WTC11 (cell line): ENCODE results near the gene HES1. TPM values are rescaled to one million over a fixed set of nuclear protein-coding genes. Genes with fewer than 3 reads are reported as not detected.

Experiments used
- ATAC-seq: fragments of 200-7000 bp; cut with Tn5 transposase; 2 replicates; pipeline ENCODE4 v1.10.0; 2021; ENCODE audit warnings: mild to moderate bottlenecking, moderate library complexity
- CTCF ChIA-PET: fragments of 300-600 bp; sonication (Branson Sonifier 250); formaldehyde crosslinking; loops from one replicate; lab custom pipeline; 2021; ENCODE audit warnings: antibody characterized with exemption; lab: Charles Lee
- POLR2A ChIA-PET: fragments of 350-600 bp; sonication (Branson Sonifier 250); formaldehyde crosslinking; loops from one replicate; lab custom pipeline; 2021; ENCODE audit warnings: antibody characterized with exemption; lab: Charles Lee
- DNase-seq: peaks from one replicate; pipeline ENCODE4 v3.0.0; 2021; ENCODE audit warnings: low spot score
- H3K27ac Mint-ChIP-seq: 2 replicates; pipeline ENCODE4 v1.8.0; 2021; ENCODE audit warnings: mixed read lengths
- H3K27me3 Mint-ChIP-seq: 2 replicates; pipeline ENCODE4 v1.8.0; 2021; ENCODE audit warnings: low read depth, mild to moderate bottlenecking, moderate library complexity, mixed read lengths
- H3K36me3 Mint-ChIP-seq: 2 replicates; pipeline ENCODE4 v1.8.0; 2021; ENCODE audit warnings: mixed read lengths
- H3K4me1 Mint-ChIP-seq: 2 replicates; pipeline ENCODE4 v1.8.0; 2022; ENCODE audit warnings: mixed read lengths
- H3K4me3 Mint-ChIP-seq: 2 replicates; pipeline ENCODE4 v1.8.0; 2021; ENCODE audit warnings: mild to moderate bottlenecking, moderate library complexity, mixed read lengths
- H3K9me3 Mint-ChIP-seq: 2 replicates; pipeline ENCODE4 v1.8.0; 2021; ENCODE audit warnings: mixed read lengths
- EMX1 ChIP-seq: fragments of 250-450 bp; sonication (Bioruptor Pico); IDR thresholded peaks from 2 replicates; pipeline ENCODE4 v1.8.0; 2021; ENCODE audit warnings: mild to moderate bottlenecking
- FOXJ3 ChIP-seq: sonication (generic); formaldehyde crosslinking; IDR thresholded peaks from 2 replicates; pipeline ENCODE4 v1.9.0; 2021; ENCODE audit warnings: missing genetic modification reagents, mild to moderate bottlenecking, borderline replicate concordance
- GRHL2 ChIP-seq: fragments of 250-450 bp; sonication (Bioruptor Pico); IDR thresholded peaks from 2 replicates; pipeline ENCODE4 v1.8.0; 2022; ENCODE audit warnings: mild to moderate bottlenecking, moderate library complexity; ENCODE audit not compliant: insufficient replicate concordance, severe bottlenecking
- HMGA2 ChIP-seq: fragments of 250-450 bp; sonication (Bioruptor Pico); IDR thresholded peaks from 2 replicates; pipeline ENCODE4 v1.4.0; 2021; ENCODE audit warnings: mild to moderate bottlenecking, moderate library complexity
- JAZF1 ChIP-seq: fragments of 250-450 bp; sonication (Bioruptor Pico); IDR thresholded peaks from 2 replicates; pipeline ENCODE4 v1.9.0; 2021; ENCODE audit warnings: moderate library complexity, mild to moderate bottlenecking, inconsistent platforms
- RELA ChIP-seq: sonication (generic); formaldehyde crosslinking; IDR thresholded peaks from 2 replicates; pipeline ENCODE4 v1.8.1; 2022; ENCODE audit warnings: missing genetic modification reagents, mild to moderate bottlenecking, borderline replicate concordance
- SMAD4 ChIP-seq: sonication (generic); formaldehyde crosslinking; IDR thresholded peaks from 2 replicates; pipeline ENCODE4 v1.8.0; 2022; ENCODE audit warnings: mild to moderate bottlenecking, missing genetic modification reagents
- TEAD1 ChIP-seq: sonication (generic); formaldehyde crosslinking; IDR thresholded peaks from 2 replicates; pipeline ENCODE4 v1.8.0; 2022; ENCODE audit warnings: mild to moderate bottlenecking, missing genetic modification reagents
- ZBTB21 ChIP-seq: sonication (generic); formaldehyde crosslinking; IDR thresholded peaks from 2 replicates; pipeline ENCODE4 v1.8.1; 2023; ENCODE audit warnings: mild to moderate bottlenecking, missing genetic modification reagents, borderline replicate concordance
- ZNF263 ChIP-seq: sonication (generic); formaldehyde crosslinking; IDR thresholded peaks from 2 replicates; pipeline ENCODE4 v1.8.1; 2022; ENCODE audit warnings: low read depth, mild to moderate bottlenecking, moderate library complexity, missing genetic modification reagents
- ZNF423 ChIP-seq: fragments of 250-450 bp; sonication (Bioruptor Pico); IDR thresholded peaks from 2 replicates; pipeline ENCODE4 v2.1.2; 2022; ENCODE audit warnings: mild to moderate bottlenecking, moderate library complexity
- total RNA-seq: library from RNA; stranded (reverse); gene quantifications from 3 replicates; pipeline ENCODE4 v1.2.3, GENCODE V29; 2021
- TF ChIP-seq, protein P1 (sequence below): sonication (generic); formaldehyde crosslinking; IDR thresholded peaks from 2 replicates; pipeline ENCODE4 v1.8.1; 2023; ENCODE audit warnings: mild to moderate bottlenecking, missing genetic modification reagents, borderline replicate concordance
- TF ChIP-seq, protein P2 (sequence below): fragments of 250-450 bp; sonication (Bioruptor Pico); conservative IDR thresholded peaks from 2 replicates; pipeline ENCODE4 v1.9.0; 2021; ENCODE audit warnings: mild to moderate bottlenecking
- TF ChIP-seq, protein P3 (sequence below): sonication (generic); formaldehyde crosslinking; IDR thresholded peaks from 2 replicates; pipeline ENCODE4 v1.8.0; 2023; ENCODE audit warnings: missing genetic modification reagents
- TF ChIP-seq, protein P4 (sequence below): sonication (generic); formaldehyde crosslinking; IDR thresholded peaks from 2 replicates; pipeline ENCODE4 v1.8.0; 2022; ENCODE audit warnings: missing genetic modification reagents

The HES1 gene
- total RNA-seq, 1 experiment from 2014 or later: 28.4 TPM

DNA sequence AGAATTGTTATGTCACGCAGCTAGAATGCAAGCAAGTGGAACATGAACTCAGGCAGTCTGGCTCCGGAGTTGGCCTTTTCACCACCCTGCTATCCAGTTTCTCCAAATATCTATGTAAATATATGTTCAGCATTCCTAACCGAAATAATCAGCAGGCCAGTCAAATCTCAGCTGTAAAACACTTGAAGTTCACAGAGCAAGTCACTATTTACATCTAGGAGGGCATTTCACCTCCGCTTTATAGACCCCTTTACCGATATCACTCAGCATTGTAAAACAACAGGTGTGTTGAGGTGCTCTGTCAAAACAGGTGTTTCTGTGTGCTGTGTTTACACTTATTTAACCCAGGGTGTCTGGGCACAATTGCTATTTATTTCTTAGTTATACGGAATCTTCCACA, 12.2 kb upstream of the HES1 start:
- H3K4me3 Mint-ChIP-seq: no peak overlapping the region
- no peaks in the 10 kb centered on the region for H3K4me1 Mint-ChIP-seq
- H3K36me3 Mint-ChIP-seq: no peaks in the 10 kb centered on the region
- CTCF ChIA-PET: no interaction called here
- TF ChIP-seq JAZF1 (CRISPR knock-in tag): no peak
- no peak for TF ChIP-seq RELA (CRISPR knock-in tag)
- TF ChIP-seq GRHL2 (CRISPR knock-in tag): no peak
- TF ChIP-seq ZNF263 (CRISPR knock-in tag): no peak
- TF ChIP-seq, protein P1, sequence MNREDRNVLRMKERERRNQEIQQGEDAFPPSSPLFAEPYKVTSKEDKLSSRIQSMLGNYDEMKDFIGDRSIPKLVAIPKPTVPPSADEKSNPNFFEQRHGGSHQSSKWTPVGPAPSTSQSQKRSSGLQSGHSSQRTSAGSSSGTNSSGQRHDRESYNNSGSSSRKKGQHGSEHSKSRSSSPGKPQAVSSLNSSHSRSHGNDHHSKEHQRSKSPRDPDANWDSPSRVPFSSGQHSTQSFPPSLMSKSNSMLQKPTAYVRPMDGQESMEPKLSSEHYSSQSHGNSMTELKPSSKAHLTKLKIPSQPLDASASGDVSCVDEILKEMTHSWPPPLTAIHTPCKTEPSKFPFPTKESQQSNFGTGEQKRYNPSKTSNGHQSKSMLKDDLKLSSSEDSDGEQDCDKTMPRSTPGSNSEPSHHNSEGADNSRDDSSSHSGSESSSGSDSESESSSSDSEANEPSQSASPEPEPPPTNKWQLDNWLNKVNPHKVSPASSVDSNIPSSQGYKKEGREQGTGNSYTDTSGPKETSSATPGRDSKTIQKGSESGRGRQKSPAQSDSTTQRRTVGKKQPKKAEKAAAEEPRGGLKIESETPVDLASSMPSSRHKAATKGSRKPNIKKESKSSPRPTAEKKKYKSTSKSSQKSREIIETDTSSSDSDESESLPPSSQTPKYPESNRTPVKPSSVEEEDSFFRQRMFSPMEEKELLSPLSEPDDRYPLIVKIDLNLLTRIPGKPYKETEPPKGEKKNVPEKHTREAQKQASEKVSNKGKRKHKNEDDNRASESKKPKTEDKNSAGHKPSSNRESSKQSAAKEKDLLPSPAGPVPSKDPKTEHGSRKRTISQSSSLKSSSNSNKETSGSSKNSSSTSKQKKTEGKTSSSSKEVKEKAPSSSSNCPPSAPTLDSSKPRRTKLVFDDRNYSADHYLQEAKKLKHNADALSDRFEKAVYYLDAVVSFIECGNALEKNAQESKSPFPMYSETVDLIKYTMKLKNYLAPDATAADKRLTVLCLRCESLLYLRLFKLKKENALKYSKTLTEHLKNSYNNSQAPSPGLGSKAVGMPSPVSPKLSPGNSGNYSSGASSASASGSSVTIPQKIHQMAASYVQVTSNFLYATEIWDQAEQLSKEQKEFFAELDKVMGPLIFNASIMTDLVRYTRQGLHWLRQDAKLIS: no peak
- no peak for TF ChIP-seq ZNF423 (CRISPR knock-in tag)
- TF ChIP-seq, protein P2, sequence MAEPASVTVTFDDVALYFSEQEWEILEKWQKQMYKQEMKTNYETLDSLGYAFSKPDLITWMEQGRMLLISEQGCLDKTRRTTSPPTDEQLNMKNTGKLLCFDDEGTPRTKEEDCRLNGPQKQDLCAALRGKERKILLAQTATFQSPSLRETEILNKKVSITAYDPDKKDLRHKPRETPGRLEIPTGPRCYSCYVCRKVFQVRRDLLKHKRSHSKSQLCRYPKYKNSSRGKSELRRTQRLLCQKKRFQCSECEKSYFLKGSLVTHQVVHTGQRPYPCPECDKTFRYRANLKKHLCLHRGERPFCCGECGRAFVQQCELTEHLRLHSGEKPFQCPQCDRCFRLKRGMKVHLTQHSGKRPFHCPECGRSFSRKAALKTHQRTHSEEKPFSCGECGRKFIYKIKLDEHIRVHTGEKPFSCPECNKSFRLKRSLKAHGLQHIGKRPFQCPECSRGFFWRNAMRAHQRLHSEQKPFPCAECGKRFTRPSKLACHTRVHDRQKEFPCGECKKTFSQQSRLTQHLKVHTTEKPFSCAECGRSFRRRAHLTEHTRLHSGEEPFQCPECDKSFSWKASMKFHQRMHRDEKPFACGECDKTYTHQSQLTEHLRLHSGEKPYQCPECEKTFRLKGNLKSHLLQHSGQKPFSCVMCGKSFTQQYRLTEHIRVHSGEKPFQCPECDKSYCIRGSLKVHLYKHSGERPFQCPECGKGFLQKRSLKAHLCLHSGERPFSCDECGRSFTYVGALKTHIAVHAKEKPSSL: no peak
- TF ChIP-seq HMGA2 (CRISPR knock-in tag): no peak
- TF ChIP-seq EMX1 (CRISPR knock-in tag): no peak
- TF ChIP-seq, protein P3, sequence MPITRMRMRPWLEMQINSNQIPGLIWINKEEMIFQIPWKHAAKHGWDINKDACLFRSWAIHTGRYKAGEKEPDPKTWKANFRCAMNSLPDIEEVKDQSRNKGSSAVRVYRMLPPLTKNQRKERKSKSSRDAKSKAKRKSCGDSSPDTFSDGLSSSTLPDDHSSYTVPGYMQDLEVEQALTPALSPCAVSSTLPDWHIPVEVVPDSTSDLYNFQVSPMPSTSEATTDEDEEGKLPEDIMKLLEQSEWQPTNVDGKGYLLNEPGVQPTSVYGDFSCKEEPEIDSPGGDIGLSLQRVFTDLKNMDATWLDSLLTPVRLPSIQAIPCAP (CRISPR knock-in tag): no peak
- no peak for TF ChIP-seq TEAD1 (CRISPR knock-in tag)
- TF ChIP-seq, all 79 proteins: peak for 0
- H3K27ac Mint-ChIP-seq: no peak overlapping the region
- H3K27me3 Mint-ChIP-seq: peaks cover 2% of the 10 kb centered on the region; the same call in 1 of the 2 replicates
- POLR2A ChIA-PET: no interaction called here
- DNase-seq (no peak), ATAC-seq (no peak)
- no peaks in the 10 kb centered on the region for H3K9me3 Mint-ChIP-seq

DNA sequence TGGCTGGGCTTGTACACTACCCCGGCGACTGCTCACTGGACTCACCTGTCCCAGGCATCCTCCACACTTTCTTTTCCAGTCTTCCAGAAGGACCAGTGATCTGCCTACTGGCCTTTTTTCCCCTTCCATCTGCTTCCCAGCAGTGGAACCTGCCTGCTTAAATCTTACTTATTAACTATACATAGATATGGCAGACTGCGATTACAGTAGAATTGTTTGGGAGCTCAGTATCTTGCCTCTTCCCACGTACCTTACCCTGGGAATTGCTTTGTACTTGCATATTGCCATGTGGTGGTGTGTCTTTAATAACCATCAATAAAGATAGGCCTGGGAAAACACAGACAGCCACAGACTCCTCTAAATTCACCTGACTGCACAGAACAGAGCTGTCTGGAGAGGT, 11.8 kb upstream of the HES1 start:
- TF ChIP-seq ZBTB21 (CRISPR knock-in tag) (no peak), RELA (CRISPR knock-in tag) (no peak), FOXJ3 (CRISPR knock-in tag) (no peak), SMAD4 (CRISPR knock-in tag) (no peak)
- TF ChIP-seq, protein P4, sequence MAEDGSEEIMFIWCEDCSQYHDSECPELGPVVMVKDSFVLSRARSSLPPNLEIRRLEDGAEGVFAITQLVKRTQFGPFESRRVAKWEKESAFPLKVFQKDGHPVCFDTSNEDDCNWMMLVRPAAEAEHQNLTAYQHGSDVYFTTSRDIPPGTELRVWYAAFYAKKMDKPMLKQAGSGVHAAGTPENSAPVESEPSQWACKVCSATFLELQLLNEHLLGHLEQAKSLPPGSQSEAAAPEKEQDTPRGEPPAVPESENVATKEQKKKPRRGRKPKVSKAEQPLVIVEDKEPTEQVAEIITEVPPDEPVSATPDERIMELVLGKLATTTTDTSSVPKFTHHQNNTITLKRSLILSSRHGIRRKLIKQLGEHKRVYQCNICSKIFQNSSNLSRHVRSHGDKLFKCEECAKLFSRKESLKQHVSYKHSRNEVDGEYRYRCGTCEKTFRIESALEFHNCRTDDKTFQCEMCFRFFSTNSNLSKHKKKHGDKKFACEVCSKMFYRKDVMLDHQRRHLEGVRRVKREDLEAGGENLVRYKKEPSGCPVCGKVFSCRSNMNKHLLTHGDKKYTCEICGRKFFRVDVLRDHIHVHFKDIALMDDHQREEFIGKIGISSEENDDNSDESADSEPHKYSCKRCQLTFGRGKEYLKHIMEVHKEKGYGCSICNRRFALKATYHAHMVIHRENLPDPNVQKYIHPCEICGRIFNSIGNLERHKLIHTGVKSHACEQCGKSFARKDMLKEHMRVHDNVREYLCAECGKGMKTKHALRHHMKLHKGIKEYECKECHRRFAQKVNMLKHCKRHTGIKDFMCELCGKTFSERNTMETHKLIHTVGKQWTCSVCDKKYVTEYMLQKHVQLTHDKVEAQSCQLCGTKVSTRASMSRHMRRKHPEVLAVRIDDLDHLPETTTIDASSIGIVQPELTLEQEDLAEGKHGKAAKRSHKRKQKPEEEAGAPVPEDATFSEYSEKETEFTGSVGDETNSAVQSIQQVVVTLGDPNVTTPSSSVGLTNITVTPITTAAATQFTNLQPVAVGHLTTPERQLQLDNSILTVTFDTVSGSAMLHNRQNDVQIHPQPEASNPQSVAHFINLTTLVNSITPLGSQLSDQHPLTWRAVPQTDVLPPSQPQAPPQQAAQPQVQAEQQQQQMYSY (CRISPR knock-in tag): no peak
- TF ChIP-seq, protein P1: no peak
- TF ChIP-seq, all 79 proteins: peak for 0
- H3K4me3 Mint-ChIP-seq: no peak overlapping the region
- CTCF ChIA-PET: no interaction called here
- no peak for DNase-seq
- no peaks in the 10 kb centered on the region for H3K36me3 Mint-ChIP-seq
- H3K27me3 Mint-ChIP-seq: peaks cover 2% of the 10 kb centered on the region; the same call in 1 of the 2 replicates
- H3K4me1 Mint-ChIP-seq: peaks cover under 1% of the 10 kb centered on the region; the same call in 1 of the 2 replicates
- POLR2A ChIA-PET: no interaction called here
- ATAC-seq: no peak
- no peaks in the 10 kb centered on the region for H3K9me3 Mint-ChIP-seq
- H3K27ac Mint-ChIP-seq: no peak overlapping the region
